ENCODE measurements around the gene SAP30BP.

The SAP30BP gene

GRCh38 chr17:75691801-75692626 lies 24.9 kb downstream of the SAP30BP start:
- peak; percentile 45 for DNase-seq

DNA sequence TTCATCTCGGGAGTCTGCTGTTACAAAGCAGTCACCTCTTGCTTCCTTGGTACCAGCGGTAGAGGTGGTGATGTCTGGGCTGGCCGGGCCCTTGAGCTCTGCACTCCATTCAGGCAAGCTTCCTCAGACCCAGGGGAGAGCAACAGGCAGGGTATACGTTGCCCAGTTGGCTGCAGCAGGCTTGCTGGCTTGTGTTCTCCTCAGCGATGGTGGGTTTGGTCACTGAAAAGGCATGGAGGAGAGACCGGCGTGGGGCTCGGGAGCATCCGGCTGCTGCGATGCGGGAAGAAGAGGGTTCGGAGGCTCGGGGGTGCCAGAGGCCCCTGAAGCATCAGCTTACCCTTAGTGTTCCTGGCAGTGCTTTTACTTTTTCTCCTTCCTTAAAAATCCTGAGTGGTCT lies 25.8 kb downstream of the SAP30BP start:
- DNase-seq = no peak

DNA sequence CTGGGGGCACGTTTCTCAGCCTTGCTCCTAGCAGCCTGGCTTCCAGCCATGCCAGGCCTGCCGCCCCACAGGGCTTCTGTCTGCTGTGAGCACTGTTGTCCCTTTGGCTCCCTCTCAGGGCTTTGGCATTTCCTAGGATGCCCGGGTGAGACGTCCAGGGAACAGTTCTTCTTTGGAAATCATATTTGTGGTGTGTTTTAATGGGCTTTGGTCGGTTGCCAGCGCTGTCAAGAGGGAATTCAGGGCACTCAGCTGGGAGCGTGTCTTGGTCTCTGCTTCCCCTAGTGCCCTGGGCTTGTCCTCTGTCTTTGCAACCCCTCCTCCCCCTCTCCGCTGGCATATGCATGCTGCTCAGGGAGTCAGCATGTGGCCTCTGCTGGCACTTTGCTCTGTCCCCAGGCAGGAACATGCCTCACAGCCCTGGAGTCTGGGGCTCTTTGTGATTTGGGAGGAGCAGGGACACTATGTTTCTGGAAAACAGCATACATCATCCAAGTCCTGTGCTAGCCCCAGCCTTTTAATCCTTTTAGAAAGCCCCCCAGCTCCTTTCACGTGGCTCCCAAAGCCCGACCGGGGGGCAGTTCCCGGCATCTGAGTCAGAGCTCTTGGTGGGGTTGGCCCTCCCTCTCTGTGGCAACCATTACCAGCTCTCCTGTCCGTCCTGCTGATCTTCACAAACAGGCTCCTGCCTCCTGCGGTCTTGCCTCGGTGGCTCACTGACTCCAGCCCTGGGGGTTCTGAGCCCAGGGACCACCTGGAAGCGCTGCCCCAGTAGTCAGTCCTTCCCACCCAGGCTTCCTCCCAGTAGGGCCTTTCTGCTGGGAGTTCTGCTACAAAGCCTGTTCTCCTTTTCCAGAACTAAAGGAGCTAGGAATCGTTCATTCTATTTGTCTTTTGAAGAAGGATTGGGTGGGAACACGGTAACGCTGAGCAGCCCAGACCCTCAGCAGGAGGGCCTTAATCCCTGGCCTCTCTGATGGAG lies 26.7 kb downstream of the SAP30BP start:
- peak; percentile 70 for DNase-seq

GRCh38 chr17:75694536-75694935 lies 27.4 kb downstream of the SAP30BP start:
- no peak for DNase-seq

- no peak for DNase-seq
Observed at GRCh38 chr17:75695141-75695829, 28.1 kb downstream of the SAP30BP start.

DNA sequence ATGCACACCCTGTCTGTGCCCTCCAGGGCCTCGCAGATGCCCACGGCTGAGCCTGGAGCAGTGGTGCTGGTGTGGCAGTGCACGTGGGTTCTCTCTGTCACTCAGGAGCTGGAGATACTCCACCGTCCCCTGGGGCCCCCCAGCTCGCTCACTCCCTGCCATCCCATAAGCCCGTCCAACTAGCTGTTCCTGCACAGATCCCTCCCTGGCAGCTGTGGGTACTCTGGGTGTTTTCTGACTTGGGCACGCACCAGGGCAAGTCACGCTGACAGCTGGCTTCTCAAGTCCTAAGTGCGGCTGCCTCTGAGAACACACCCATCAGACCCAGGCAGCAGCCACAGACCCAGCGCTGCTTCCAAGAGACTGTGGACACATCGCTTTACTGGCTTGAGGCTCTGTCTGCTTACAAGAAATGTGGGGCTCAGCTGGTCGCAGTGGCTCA lies 28.7 kb downstream of the SAP30BP start:
- peak; percentile 75 for DNase-seq

- DNase-seq = no peak
Observed at GRCh38 chr17:75697651-75698291, 30.6 kb downstream of the SAP30BP start.

DNA sequence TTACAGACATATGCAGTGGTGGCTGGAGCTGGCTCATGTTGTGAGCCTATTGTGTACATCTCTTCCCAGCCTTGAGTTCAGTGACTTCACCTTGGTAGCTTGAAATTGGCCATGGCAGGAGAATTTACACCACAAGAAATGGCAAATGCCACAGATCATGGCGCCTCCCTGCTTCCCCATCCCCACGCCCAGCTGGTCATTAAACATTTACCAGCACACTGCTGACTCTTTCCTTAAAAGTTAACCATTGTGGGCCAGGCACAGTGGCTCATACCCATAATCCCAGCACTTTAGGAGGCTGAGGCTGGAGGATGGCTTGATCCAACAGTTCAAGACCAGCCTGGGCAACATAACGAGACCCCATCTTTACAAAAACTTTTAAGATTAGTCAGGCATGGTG lies 31.5 kb downstream of the SAP30BP start:
- DNase-seq = no peak

GRCh38 chr17:75701288-75701687 lies 34.1 kb downstream of the SAP30BP start:
- DNase-seq = no peak

GRCh38 chr17:75703191-75703590 lies 36.1 kb downstream of the SAP30BP start:
- DNase-seq = no peak

DNA sequence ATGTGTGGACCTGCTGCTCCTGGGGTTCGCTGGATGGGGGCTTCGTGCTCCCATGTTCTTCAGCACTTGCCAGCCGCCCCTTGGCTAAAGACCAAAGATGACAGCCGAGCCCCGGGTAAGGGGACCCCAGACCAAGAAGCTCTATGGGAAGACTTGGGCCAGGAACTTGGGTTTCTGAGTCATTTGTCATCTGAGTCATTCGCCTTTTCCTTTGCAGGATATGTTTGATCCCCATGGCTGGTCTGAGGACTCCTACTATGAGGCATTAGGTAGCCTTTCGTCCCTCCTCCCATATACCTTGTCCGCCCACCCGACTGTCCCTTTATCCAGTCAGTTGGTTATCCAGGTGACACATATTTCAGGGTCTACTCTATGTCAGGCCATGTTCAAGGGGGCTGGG lies 36.5 kb downstream of the SAP30BP start:
- DNase-seq = no peak

DNA sequence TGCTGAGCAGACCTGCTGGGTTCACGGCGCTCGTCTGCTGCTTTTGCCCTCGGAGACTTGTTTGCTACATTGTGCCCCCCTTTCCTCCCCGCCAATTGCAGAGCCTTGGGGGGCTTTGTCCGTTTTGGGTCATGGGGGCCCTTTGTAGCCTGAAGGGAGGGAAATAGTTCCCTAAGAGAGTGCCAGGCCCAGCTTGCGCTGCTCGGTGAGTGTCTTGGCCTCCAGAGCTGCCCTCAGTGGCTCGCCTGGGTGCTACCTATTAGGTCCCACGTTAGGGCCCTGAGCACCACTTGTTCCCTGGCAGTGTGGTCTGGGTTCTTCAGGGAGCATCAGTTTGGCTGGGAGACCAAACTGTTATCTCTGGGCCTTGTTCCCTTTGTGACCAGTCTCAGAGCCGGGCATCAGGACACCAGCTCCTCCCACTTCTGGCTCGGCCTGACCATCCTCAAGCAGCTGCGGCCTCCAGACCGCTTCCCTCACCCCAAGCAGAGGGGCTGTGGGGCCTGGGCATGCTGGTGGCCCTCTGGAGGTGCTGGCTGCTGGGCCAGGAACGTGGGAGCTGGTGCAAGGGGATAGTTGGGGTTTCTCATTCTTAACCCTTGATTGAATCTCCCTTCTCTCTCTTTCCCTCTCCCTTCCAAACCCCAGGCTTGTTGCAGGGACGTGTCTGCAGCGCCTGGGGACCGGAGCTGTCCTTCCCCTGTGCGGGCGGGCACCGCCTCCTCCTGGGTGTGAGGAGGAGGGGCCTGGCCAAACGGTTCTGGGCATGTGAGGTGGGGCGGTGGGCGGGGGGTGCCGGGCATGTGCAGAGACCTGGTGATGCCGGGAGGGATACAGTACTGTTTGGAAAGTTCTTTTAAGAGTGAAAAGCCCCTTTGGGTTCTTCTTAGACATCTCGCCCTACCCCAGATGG lies 38.1 kb downstream of the SAP30BP start:
- no peak for DNase-seq

DNA sequence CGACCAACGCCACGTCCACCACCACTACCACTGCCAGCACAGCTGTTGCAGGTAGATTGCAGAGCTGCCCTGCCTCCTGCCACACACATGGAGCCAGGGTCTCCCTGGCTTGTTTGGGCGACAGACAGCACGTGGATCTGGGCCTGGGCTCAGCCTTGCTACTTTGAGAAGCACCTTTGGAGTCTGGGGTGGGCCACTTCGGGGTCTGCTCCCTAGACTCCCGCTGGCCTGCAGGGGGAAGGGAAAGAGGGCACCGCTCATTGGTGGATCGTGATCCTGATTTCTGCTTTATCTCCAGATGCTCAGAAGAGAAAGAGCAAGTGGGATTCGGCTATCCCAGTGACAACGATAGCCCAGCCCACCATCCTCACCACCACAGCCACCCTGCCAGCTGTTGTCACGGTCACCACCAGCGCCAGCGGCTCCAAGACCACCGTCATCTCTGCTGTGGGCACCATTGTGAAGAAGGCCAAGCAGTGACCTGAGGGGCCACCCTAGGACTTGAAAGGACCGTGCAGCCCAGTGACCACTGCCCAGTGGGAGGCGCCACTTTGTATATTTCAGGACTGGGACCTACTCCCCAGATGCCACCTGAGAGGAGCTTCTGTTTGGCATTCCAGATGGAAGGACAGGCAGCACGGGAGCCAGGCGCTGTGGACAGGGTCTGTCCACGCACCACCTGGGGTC lies 39.0 kb downstream of the SAP30BP start:
- DNase-seq = no peak

GRCh38 chr17:75707079-75707571 lies 40.0 kb downstream of the SAP30BP start:
- DNase-seq = no peak

GRCh38 chr17:75712446-75712845 lies 45.3 kb downstream of the SAP30BP start:
- no peak for DNase-seq

- no peak for DNase-seq
Observed at GRCh38 chr17:75719732-75720131, 52.6 kb downstream of the SAP30BP start.

DNA sequence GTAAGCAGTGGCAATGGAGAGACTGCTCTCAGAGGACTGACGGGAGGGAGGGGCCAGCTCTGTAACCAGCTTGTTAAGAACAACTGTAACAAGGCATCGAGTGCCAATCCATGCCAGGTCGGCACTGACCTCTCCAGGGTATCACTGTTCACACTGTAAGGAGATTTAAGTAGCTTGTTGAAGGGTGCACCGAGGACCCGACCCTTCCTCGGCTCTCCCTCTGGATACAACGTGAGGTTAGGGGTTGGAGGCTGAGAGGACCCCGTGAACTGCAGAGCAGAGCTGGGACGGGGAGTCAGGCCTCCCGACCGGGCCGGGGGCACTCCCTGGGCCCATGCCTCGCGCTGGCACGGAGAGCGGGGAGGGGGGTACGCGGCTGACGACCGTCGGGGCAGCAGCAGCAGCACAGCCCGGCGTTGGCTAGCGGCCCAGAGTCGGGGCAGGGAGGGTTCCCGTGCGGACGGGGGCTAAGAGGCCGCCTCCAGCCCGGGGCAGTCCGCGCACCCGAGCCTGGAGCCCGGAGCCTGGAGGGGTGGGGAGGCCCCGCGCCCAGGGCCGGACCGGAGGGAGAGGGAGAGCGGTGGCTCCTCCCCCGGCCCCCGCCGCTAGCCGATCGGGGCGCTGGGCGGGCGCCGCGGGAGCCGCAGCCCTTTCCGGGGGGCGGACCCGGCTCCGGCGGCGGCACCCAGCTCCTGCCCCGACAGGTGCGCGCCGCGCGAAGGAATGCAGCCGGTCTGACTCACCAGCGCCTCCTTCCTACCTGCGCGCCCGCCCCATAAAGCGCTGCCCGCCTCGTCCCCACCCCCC lies 53.7 kb downstream of the SAP30BP start, which contains the start of gene ITGB4:
Gene ITGB4 (plus strand): TSS at position 804 of the 807 bp plus-strand sequence. CDS start 3,245 bp downstream, outside the sequence.
- no peak for DNase-seq

GRCh38 chr17:75721463-75722011 lies 54.4 kb downstream of the SAP30BP start:
- DNase-seq = no peak

DNA sequence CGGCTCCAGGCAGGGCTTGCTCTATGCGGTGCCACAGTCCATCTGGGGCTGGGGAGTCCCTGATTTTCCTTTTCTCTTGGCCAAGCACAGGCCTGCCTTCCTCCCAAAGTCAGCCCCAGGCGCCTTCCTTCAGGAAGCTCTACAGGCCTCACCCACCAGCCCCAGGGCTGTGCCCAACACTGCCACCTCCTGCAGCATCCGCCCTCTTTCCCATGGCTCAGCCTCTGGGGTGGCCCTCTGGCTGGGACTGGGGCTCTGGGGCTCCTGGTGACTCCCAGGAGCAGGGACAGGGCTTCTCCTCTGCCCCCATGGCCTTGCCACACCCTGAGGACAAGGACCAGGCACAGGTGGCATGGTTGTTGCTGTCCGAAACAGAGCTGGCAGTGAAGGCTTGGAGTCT lies 54.9 kb downstream of the SAP30BP start:
- DNase-seq = no peak
